ENCODE data around the gene SLA2. TPM values are rescaled to one million over a fixed set of nuclear protein-coding genes. Genes with fewer than 3 reads are reported as not detected.

SLA2 gene
- total and polyA plus RNA-seq, 10 donors = 2.6 to 16.3 (median 8.3) TPM

GRCh38 chr20:36686944-36687343, 40.9 kb upstream of the SLA2 start:
- intact Hi-C loops (cut with DNase I; ENCODE audit: low total_unique reads) = no loop called here
- no peaks in the 10 kb centered on the region for H3K4me1 ChIP-seq

GRCh38 chr20:36686504-36686903, 40.5 kb upstream of the SLA2 start:
- Histone ChIP-seq H3K27me3 (replicated peaks in 1 of 7) (no peaks in the 10 kb centered on the region), H3K4me1 (no peaks in the 10 kb centered on the region), H3K27ac (no peak overlapping the region), H3K36me3 (peaks cover 0 to 75% (median 25%) of the 10 kb centered on the region in 6 donors), H3K4me3 (no peak overlapping the region), H3K9me3 (no peaks in the 10 kb centered on the region)
- no peak for DNase-seq
- intact Hi-C loops (cut with DNase I; ENCODE audit: low total_unique reads) = no loop called here
- TF ChIP-seq CTCF (IDR thresholded peaks at IDR 0.05 in 8 of 11, conservative IDR thresholded peaks at IDR 0.05 in 3 of 11) (no peak), POLR2A (IDR thresholded peaks at IDR 0.05) (no peak), POLR2AphosphoS5 (IDR thresholded peaks at IDR 0.05) (no peak)
- 82 to 92% (median 91%) methylated on average over 2 of the region's 2 CpGs for WGBS, 5 donors

More at GRCh38 chr20:36686944-36687343, 40.9 kb upstream of the SLA2 start:
- 86 to 95% (median 90%) methylated on average over 4 of the region's 4 CpGs for WGBS, 5 donors
- Histone ChIP-seq H3K27ac (no peak overlapping the region), H3K4me3 (no peak overlapping the region), H3K27me3 (replicated peaks in 1 of 7) (no peaks in the 10 kb centered on the region), H3K36me3 (peaks cover 0 to 70% (median 25%) of the 10 kb centered on the region in 6 donors), H3K9me3 (no peaks in the 10 kb centered on the region)
- DNase-seq = no peak
- TF ChIP-seq CTCF (IDR thresholded peaks at IDR 0.05 in 8 of 11, conservative IDR thresholded peaks at IDR 0.05 in 3 of 11) = no peak
- no peak for TF ChIP-seq POLR2A (IDR thresholded peaks at IDR 0.05)
- TF ChIP-seq POLR2AphosphoS5 (IDR thresholded peaks at IDR 0.05) = no peak

- Histone ChIP-seq H3K27me3 (replicated peaks in 1 of 7) (no peaks in the 10 kb centered on the region), H3K27ac (no peak overlapping the region), H3K4me3 (no peak overlapping the region), H3K9me3 (no peaks in the 10 kb centered on the region), H3K36me3 (peaks cover 0 to 92% (median 29%) of the 10 kb centered on the region in 6 donors), H3K4me1 (no peaks in the 10 kb centered on the region)
- DNase-seq = no peak
- 77 to 93% (median 84%) methylated on average over 6 of the region's 6 CpGs for WGBS, 5 donors
- intact Hi-C loops (cut with DNase I; ENCODE audit: low total_unique reads) = no loop called here
- TF ChIP-seq POLR2AphosphoS5 (IDR thresholded peaks at IDR 0.05) = no peak
- no peak for TF ChIP-seq POLR2A (IDR thresholded peaks at IDR 0.05)
- TF ChIP-seq CTCF (IDR thresholded peaks at IDR 0.05 in 8 of 11, conservative IDR thresholded peaks at IDR 0.05 in 3 of 11) = no peak
Observed at GRCh38 chr20:36684747-36685146, 38.8 kb upstream of the SLA2 start.

- intact Hi-C loops (cut with DNase I; ENCODE audit: low total_unique reads) = no loop called here
- H3K4me1 ChIP-seq = no peaks in the 10 kb centered on the region
- no peak overlapping the region for H3K27ac ChIP-seq
- peaks cover 0 to 100% (median 28%) of the 10 kb centered on the region in 6 donors for H3K36me3 ChIP-seq
- TF ChIP-seq POLR2AphosphoS5 (IDR thresholded peaks at IDR 0.05) (no peak), CTCF (IDR thresholded peaks at IDR 0.05 in 8 of 11, conservative IDR thresholded peaks at IDR 0.05 in 3 of 11) (no peak)
- no peaks in the 10 kb centered on the region for H3K9me3 ChIP-seq
- H3K27me3 ChIP-seq (replicated peaks in 1 of 7) = no peaks in the 10 kb centered on the region
- no peak for DNase-seq
- H3K4me3 ChIP-seq = no peak overlapping the region
- WGBS, 5 donors = 87 to 93% (median 90%) methylated on average over 1 of the region's 1 CpG
Observed at GRCh38 chr20:36682311-36682710, 36.3 kb upstream of the SLA2 start.
